ENCODE measurements around the gene SULT1B1.

DNA sequence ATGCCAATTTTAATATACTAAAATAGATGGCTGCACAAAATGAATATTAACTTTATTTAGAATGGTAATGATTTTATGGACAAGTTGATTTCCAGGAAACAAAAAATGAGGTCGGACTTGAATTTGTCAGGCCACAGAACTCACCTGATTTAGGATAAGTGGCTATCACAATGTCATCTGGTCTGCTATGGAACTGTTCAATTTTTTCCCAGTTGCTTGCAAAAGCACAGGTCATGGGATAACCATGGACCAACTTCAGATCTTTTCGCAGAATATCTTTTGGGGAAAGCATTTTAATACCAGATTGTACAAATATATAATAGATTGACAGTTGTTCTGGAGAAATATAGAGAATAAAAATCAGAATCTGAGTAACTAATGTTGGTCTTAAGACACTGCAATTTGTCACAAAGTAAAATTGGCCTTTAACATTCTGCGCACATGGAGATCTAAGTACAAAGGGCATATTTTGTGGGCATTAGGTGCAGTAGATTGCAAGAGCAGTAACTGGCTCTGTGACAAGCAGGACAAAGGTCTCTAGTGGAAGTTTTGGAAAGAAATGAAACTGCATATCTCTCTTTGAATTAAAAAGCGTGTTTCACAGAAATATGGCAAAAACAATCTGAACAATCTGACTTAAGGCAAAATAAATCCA is 5.4 kb downstream of the SULT1B1 start:
- TF ChIP-seq POLR2A (IDR thresholded peaks at IDR 0.05; ENCODE audit: low read depth, low read length) (no peak), POLR2AphosphoS5 (IDR thresholded peaks at IDR 0.05; ENCODE audit: low read depth, low read length) (no peak)

Data from GM12892 (cell line).